Vagina (tissue), 2 donors: ENCODE data around the gene ENOX1.

Experiments
- POLR2AphosphoS5 ChIP-seq, 2 donors: sonication (generic); formaldehyde crosslinking; IDR thresholded peaks; one replicate each; pipeline ENCODE4 v1.9.0; 2017; ENCODE audit warnings: antibody characterized with exemption in 2 of 2, mild to moderate bottlenecking in 2 of 2, low read depth in 1 of 2; ENCODE audit not compliant: insufficient read depth in 1 of 2
- TF ChIP-seq, protein P1 (sequence below), 3 experiments: fragments of 450-650 bp in 2 of 3; fragments of 200-600 bp in 1 of 3; sonication (generic) in 1 of 3; IDR thresholded peaks; one replicate each; pipeline ENCODE4 v1.5.1; 2017 to 2019; ENCODE audit warnings: antibody characterized with exemption in 3 of 3, mild to moderate bottlenecking in 2 of 3, moderate library complexity in 2 of 3

DNA sequence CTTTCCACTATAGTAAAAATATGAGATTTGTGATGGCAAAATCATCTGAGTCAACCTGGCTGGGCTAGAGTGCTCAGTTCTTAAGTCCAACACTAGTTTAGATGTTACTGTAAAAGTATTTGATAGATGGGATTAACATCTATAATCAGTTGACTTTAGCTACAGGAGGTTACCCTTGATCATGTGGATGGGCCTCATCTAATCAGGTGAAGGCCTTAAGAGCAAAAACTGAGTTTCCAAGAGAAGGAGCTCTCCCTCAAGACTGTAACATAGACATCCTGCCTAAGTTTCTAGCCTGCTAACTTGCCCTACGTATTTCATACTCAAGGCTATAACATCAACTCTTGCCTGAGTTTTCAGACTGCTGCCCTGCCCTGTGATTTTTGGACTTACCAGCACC is 132.8 kb downstream of the ENOX1 start:
- TF ChIP-seq, protein P1, sequence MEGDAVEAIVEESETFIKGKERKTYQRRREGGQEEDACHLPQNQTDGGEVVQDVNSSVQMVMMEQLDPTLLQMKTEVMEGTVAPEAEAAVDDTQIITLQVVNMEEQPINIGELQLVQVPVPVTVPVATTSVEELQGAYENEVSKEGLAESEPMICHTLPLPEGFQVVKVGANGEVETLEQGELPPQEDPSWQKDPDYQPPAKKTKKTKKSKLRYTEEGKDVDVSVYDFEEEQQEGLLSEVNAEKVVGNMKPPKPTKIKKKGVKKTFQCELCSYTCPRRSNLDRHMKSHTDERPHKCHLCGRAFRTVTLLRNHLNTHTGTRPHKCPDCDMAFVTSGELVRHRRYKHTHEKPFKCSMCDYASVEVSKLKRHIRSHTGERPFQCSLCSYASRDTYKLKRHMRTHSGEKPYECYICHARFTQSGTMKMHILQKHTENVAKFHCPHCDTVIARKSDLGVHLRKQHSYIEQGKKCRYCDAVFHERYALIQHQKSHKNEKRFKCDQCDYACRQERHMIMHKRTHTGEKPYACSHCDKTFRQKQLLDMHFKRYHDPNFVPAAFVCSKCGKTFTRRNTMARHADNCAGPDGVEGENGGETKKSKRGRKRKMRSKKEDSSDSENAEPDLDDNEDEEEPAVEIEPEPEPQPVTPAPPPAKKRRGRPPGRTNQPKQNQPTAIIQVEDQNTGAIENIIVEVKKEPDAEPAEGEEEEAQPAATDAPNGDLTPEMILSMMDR (IDR thresholded peaks at IDR 0.05): no peak
- no peak for TF ChIP-seq POLR2AphosphoS5 (IDR thresholded peaks at IDR 0.05; ENCODE audit: insufficient read depth in 1 of 2, low read depth in 1 of 2)
